ENCODE measurements around the gene CYB561D2.

The CYB561D2 gene

GRCh38 chr3:50316657-50317242, 33.9 kb upstream of the CYB561D2 start (continued):
- TF ChIP-seq ZNF70 (CRISPR knock-in tag; IDR thresholded peaks at IDR 0.05) (no peak), POU6F1 (CRISPR knock-in tag; IDR thresholded peaks at IDR 0.05; ENCODE audit: borderline replicate concordance, low read depth) (no peak), ZNF565 (CRISPR knock-in tag; conservative IDR thresholded peaks at IDR 0.05; ENCODE audit: low read depth) (no peak), CSDC2 (CRISPR knock-in tag; IDR thresholded peaks at IDR 0.05) (no peak), PATZ1 (CRISPR knock-in tag; IDR thresholded peaks at IDR 0.05; ENCODE audit: borderline replicate concordance) (no peak), ESRRG (CRISPR knock-in tag; IDR thresholded peaks at IDR 0.05) (no peak), ARNTL (CRISPR knock-in tag; IDR thresholded peaks at IDR 0.05; ENCODE audit: borderline replicate concordance, low read depth) (no peak), ZFP3 (CRISPR knock-in tag; IDR thresholded peaks at IDR 0.05) (no peak), SNAI2 (CRISPR knock-in tag; IDR thresholded peaks at IDR 0.05) (no peak)

- ATAC-seq = no peak
- TF ChIP-seq CREB5 (CRISPR knock-in tag; IDR thresholded peaks at IDR 0.05; ENCODE audit: low read depth) (no peak), BACH2 (CRISPR knock-in tag; IDR thresholded peaks at IDR 0.05; ENCODE audit: borderline replicate concordance) (no peak), ZNF565 (CRISPR knock-in tag; conservative IDR thresholded peaks at IDR 0.05; ENCODE audit: low read depth) (no peak), GLIS3 (CRISPR knock-in tag; IDR thresholded peaks at IDR 0.05) (no peak), PATZ1 (CRISPR knock-in tag; IDR thresholded peaks at IDR 0.05; ENCODE audit: borderline replicate concordance) (no peak), ARNTL (CRISPR knock-in tag; IDR thresholded peaks at IDR 0.05; ENCODE audit: borderline replicate concordance, low read depth) (no peak), ESRRG (CRISPR knock-in tag; IDR thresholded peaks at IDR 0.05) (no peak), ZFP3 (CRISPR knock-in tag; IDR thresholded peaks at IDR 0.05) (no peak), ZC3H10 (CRISPR knock-in tag; IDR thresholded peaks at IDR 0.05) (no peak)
Observed at GRCh38 chr3:50317300-50317699, 33.4 kb upstream of the CYB561D2 start.

GRCh38 chr3:50318163-50318562, 32.5 kb upstream of the CYB561D2 start:
- ATAC-seq = no peak
- TF ChIP-seq ZNF8 (CRISPR knock-in tag; IDR thresholded peaks at IDR 0.05) (no peak), POU6F1 (CRISPR knock-in tag; IDR thresholded peaks at IDR 0.05; ENCODE audit: borderline replicate concordance, low read depth) (no peak), CSRNP3 (CRISPR knock-in tag; IDR thresholded peaks at IDR 0.05) (no peak), ISL1 (CRISPR knock-in tag; IDR thresholded peaks at IDR 0.05) (no peak), RARB (CRISPR knock-in tag; IDR thresholded peaks at IDR 0.05) (no peak), ZFP30 (CRISPR knock-in tag; IDR thresholded peaks at IDR 0.05) (no peak), CREB5 (CRISPR knock-in tag; IDR thresholded peaks at IDR 0.05; ENCODE audit: low read depth) (no peak), BACH2 (CRISPR knock-in tag; IDR thresholded peaks at IDR 0.05; ENCODE audit: borderline replicate concordance) (no peak), TSHZ2 (CRISPR knock-in tag; IDR thresholded peaks at IDR 0.05) (no peak), ZNF565 (CRISPR knock-in tag; conservative IDR thresholded peaks at IDR 0.05; ENCODE audit: low read depth) (no peak), GLIS3 (CRISPR knock-in tag; IDR thresholded peaks at IDR 0.05) (no peak), ZFP3 (CRISPR knock-in tag; IDR thresholded peaks at IDR 0.05) (no peak), TOX (CRISPR knock-in tag; IDR thresholded peaks at IDR 0.05; ENCODE audit: borderline replicate concordance) (no peak)
